ENCODE results near the gene GOLGA7B.
"Not testable (repeated sequence)": the region's sequence is repeated elsewhere in the genome, so short reads cannot be mapped to it uniquely, and the experiment has no call there.

The GOLGA7B gene

GRCh38 chr10:97831259-97831658, 18.4 kb upstream of the GOLGA7B start:
- no peak for DNase-seq (ENCODE audit: low spot score)

- DNase-seq (ENCODE audit: low spot score), result no peak
Observed at GRCh38 chr10:97836446-97836845, 13.2 kb upstream of the GOLGA7B start.

- DNase-seq (ENCODE audit: low spot score), result no peak
Observed at GRCh38 chr10:97838091-97838490, 11.6 kb upstream of the GOLGA7B start.

- DNase-seq (ENCODE audit: low spot score), result not testable (repeated sequence)
Observed at GRCh38 chr10:97841166-97841565, 8.5 kb upstream of the GOLGA7B start.

GRCh38 chr10:97842114-97842513, 7.5 kb upstream of the GOLGA7B start:
- DNase-seq (ENCODE audit: low spot score), result not testable (repeated sequence)

- no peak for DNase-seq (ENCODE audit: low spot score)
Observed at GRCh38 chr10:97842656-97843280, 6.9 kb upstream of the GOLGA7B start.

- DNase-seq (ENCODE audit: low spot score), result no peak
Observed at GRCh38 chr10:97843281-97843671, 6.4 kb upstream of the GOLGA7B start.

GRCh38 chr10:97843972-97844371, 5.7 kb upstream of the GOLGA7B start:
- not testable (repeated sequence) for DNase-seq (ENCODE audit: low spot score)

GRCh38 chr10:97844678-97845077, 5.0 kb upstream of the GOLGA7B start:
- no peak for DNase-seq (ENCODE audit: low spot score)

- peak; percentile 38 for DNase-seq (ENCODE audit: low spot score)
Observed at GRCh38 chr10:97849103-97849686, 448 bp upstream of the GOLGA7B start.

GRCh38 chr10:97850446-97850845, 803 bp downstream of the GOLGA7B start:
- no peak for DNase-seq (ENCODE audit: low spot score)

GRCh38 chr10:97851341-97852001, 1.8 kb downstream of the GOLGA7B start:
- no peak for DNase-seq (ENCODE audit: low spot score)

GRCh38 chr10:97852277-97852676, 2.6 kb downstream of the GOLGA7B start:
- no peak for DNase-seq (ENCODE audit: low spot score)

GRCh38 chr10:97852840-97853405, 3.3 kb downstream of the GOLGA7B start:
- DNase-seq (ENCODE audit: low spot score), result peak; percentile 46

GRCh38 chr10:97854743-97855142, 5.1 kb downstream of the GOLGA7B start:
- peak; percentile 30 for DNase-seq (ENCODE audit: low spot score)

GRCh38 chr10:97858001-97858439, 8.4 kb downstream of the GOLGA7B start:
- DNase-seq (ENCODE audit: low spot score), result peak; percentile 83

GRCh38 chr10:97861097-97861750, 11.6 kb downstream of the GOLGA7B start:
- DNase-seq (ENCODE audit: low spot score), result peak; percentile 91

GRCh38 chr10:97861924-97862323, 12.3 kb downstream of the GOLGA7B start:
- DNase-seq (ENCODE audit: low spot score), result peak; percentile 50

- DNase-seq (ENCODE audit: low spot score), result no peak
Observed at GRCh38 chr10:97863808-97864207, 14.2 kb downstream of the GOLGA7B start.

- DNase-seq (ENCODE audit: low spot score), result no peak
Observed at GRCh38 chr10:97865488-97865887, 15.8 kb downstream of the GOLGA7B start.

GRCh38 chr10:97866524-97867219, 17.0 kb downstream of the GOLGA7B start:
- no peak for DNase-seq (ENCODE audit: low spot score)

Data from kidney tubule cell (primary cell).